ENCODE measurements around the gene GNG7. TPM values are rescaled to one million over a fixed set of nuclear protein-coding genes. Genes with fewer than 3 reads are reported as not detected.
"Not testable (repeated sequence)": the region's sequence is repeated elsewhere in the genome, so short reads cannot be mapped to it uniquely, and the experiment has no call there.

The GNG7 gene
- total RNA-seq, 2 donors from 2014 or later, result 12.3 to 12.4 TPM

DNA sequence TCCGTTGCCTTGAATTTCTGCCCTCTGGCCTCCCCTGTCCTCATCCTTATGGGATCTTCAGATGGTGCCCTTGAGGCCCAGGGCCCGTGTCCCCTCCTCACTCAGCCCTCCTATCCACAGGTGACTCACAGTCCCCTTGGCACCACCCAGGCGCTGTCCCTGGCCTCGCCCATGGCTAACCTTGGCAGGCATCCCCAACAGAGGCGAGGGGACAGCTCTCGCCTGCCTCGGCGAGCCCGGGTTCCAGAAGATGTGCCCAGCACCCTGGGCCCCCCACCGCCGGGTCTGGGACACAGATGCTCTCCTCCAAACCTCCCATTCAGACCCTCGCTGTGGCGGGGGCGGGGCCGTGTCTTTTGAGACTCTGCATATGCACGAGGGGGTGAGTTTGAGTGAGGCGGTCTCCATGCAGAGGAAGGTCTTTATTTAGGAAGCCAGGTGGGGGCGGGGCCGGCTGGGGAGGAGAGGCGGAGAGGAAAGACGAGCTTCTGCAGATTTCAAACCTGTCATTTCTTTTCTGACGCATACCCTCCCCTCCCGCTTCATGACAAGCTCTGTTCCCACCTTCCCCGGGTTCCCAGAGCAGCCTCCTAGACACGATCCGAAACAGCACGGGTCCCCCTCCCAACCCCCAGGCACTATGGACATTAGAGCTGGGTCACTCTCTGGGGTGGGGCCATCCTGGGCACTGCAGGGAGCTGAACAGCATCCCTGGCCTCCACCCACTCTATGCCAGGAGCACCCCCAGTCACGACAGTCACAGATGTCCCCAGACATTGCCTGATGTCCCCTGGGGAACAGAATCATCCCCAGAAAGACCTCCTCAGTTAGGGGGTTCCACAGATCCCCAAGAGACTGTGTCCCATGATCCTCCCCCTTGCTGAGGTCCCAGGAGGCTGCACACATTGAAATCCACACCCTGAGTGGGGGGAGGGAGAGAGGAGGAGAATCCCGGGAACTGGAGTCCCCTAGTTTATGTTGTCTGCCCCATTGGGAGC, 48.5 kb downstream of the GNG7 start:
- Histone ChIP-seq H3K9me3 (ENCODE audit: control insufficient read depth, low read length) (no peaks in the 10 kb centered on the region), H3K9ac (ENCODE audit: extremely low read depth, low read length, poor library complexity, severe bottlenecking) (no peak overlapping the region), H3K36me3 (ENCODE audit: control insufficient read depth, insufficient read depth, low read length) (no peaks in the 10 kb centered on the region), H3K27ac (ENCODE audit: low read depth, low read length) (no peak overlapping the region), H3K4me3 (ENCODE audit: low read length) (no peak overlapping the region), H3K4me1 (ENCODE audit: control insufficient read depth, insufficient read depth, low read length) (no peaks in the 10 kb centered on the region), H3K27me3 (ENCODE audit: control insufficient read depth, insufficient read depth, low read length, poor library complexity, severe bottlenecking) (no peaks in the 10 kb centered on the region)
- peak overlapping the region; percentile 34 for H3K4me3 Mint-ChIP-seq
- peaks cover 9% of the 10 kb centered on the region for H3K4me1 Mint-ChIP-seq
- peak; percentile 83 for DNase-seq
- H3K36me3 Mint-ChIP-seq (ENCODE audit: low read depth), result peaks cover 3% of the 10 kb centered on the region
- no peaks in the 10 kb centered on the region for H3K27me3 Mint-ChIP-seq (ENCODE audit: insufficient read depth)
- TF ChIP-seq, protein P1, sequence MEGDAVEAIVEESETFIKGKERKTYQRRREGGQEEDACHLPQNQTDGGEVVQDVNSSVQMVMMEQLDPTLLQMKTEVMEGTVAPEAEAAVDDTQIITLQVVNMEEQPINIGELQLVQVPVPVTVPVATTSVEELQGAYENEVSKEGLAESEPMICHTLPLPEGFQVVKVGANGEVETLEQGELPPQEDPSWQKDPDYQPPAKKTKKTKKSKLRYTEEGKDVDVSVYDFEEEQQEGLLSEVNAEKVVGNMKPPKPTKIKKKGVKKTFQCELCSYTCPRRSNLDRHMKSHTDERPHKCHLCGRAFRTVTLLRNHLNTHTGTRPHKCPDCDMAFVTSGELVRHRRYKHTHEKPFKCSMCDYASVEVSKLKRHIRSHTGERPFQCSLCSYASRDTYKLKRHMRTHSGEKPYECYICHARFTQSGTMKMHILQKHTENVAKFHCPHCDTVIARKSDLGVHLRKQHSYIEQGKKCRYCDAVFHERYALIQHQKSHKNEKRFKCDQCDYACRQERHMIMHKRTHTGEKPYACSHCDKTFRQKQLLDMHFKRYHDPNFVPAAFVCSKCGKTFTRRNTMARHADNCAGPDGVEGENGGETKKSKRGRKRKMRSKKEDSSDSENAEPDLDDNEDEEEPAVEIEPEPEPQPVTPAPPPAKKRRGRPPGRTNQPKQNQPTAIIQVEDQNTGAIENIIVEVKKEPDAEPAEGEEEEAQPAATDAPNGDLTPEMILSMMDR (conservative IDR thresholded peaks at IDR 0.05), result no peak
- H3K27ac Mint-ChIP-seq, result no peak overlapping the region
- WGBS, 2 experiments (ENCODE audit: insufficient coverage in 1 of 2, insufficient read length in 1 of 2), result 11 to 35% methylated on average over 7 to 27 of the region's 29 CpGs
- no peaks in the 10 kb centered on the region for H3K9me3 Mint-ChIP-seq

DNA sequence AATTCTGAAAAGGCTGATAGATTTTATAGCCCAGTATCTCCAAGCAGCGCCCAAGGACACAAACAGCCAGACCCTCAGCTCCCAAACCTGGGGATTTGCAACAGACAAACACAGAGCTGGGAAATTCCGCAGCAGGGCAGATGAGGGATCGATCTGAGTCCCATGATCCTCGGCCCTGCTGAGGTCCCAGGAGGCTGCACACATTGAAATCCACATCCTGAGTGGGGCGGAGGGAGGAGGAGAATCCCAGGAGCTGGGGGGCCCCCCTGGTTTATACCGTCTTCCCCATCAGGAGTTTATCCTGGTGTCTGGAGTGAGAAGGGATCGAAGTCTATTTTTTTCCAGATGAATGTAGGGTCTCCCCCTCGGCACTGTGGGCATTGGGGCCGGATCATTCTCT, 49.3 kb downstream of the GNG7 start:
- 83 to 98% methylated on average over 5 to 9 of the region's 9 CpGs for WGBS, 2 experiments (ENCODE audit: insufficient coverage in 1 of 2, insufficient read length in 1 of 2)
- Histone ChIP-seq H3K9me3 (ENCODE audit: control insufficient read depth, low read length) (no peaks in the 10 kb centered on the region), H3K4me3 (ENCODE audit: low read length) (no peak overlapping the region), H3K27me3 (ENCODE audit: control insufficient read depth, insufficient read depth, low read length, poor library complexity, severe bottlenecking) (no peaks in the 10 kb centered on the region), H3K36me3 (ENCODE audit: control insufficient read depth, insufficient read depth, low read length) (no peaks in the 10 kb centered on the region), H3K27ac (ENCODE audit: low read depth, low read length) (no peak overlapping the region), H3K9ac (ENCODE audit: extremely low read depth, low read length, poor library complexity, severe bottlenecking) (no peak overlapping the region), H3K4me1 (ENCODE audit: control insufficient read depth, insufficient read depth, low read length) (no peaks in the 10 kb centered on the region)
- TF ChIP-seq, protein P1 (conservative IDR thresholded peaks at IDR 0.05), result no peak
- DNase-seq, result no peak
- Mint-ChIP-seq H3K27ac (no peak overlapping the region), H3K27me3 (ENCODE audit: insufficient read depth) (no peaks in the 10 kb centered on the region), H3K9me3 (no peaks in the 10 kb centered on the region), H3K4me3 (no peak overlapping the region), H3K4me1 (peaks cover 9% of the 10 kb centered on the region), H3K36me3 (ENCODE audit: low read depth) (peaks cover 3% of the 10 kb centered on the region)

DNA sequence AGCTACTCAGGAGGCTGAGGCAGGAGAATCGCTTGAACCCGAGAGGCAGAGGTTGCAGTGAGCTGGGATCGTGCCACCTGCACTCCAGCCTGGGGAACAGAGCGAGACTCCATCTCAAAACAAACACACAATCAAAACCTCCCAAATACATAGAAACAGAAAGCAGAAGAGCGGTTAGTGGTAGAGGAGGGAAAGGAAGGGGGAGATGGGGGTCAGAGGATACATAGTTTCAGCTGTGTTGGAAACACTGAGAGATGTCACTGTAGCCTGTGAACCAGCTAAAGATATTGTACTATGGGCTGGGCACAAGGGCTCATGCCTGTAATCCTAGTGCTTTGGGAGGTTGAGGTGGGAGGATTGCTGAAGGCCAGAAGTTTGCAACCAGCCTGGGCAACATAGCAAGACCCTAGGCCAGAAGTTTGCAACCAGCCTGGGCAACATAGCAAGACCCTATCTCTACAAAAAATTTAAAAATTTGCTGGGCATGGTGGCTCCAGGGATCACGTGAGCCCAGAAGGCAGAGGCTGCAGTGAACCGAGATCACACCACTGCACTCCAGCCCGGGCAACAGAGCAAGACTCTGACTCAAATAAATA, 49.9 kb downstream of the GNG7 start:
- Histone ChIP-seq H3K9me3 (ENCODE audit: control insufficient read depth, low read length) (no peaks in the 10 kb centered on the region), H3K27me3 (ENCODE audit: control insufficient read depth, insufficient read depth, low read length, poor library complexity, severe bottlenecking) (no peaks in the 10 kb centered on the region), H3K4me1 (ENCODE audit: control insufficient read depth, insufficient read depth, low read length) (no peaks in the 10 kb centered on the region), H3K36me3 (ENCODE audit: control insufficient read depth, insufficient read depth, low read length) (no peaks in the 10 kb centered on the region), H3K27ac (ENCODE audit: low read depth, low read length) (no peak overlapping the region), H3K4me3 (ENCODE audit: low read length) (no peak overlapping the region), H3K9ac (ENCODE audit: extremely low read depth, low read length, poor library complexity, severe bottlenecking) (no peak overlapping the region)
- 96% methylated on average over 8 of the region's 8 CpGs; no CpG with 5 or more reads in 1 of the 2 experiments for WGBS, 2 experiments (ENCODE audit: insufficient coverage in 1 of 2, insufficient read length in 1 of 2)
- H3K36me3 Mint-ChIP-seq (ENCODE audit: low read depth), result peaks cover 3% of the 10 kb centered on the region
- no peaks in the 10 kb centered on the region for H3K9me3 Mint-ChIP-seq
- no peak for DNase-seq
- H3K27ac Mint-ChIP-seq, result no peak overlapping the region
- H3K4me1 Mint-ChIP-seq, result peaks cover 9% of the 10 kb centered on the region
- TF ChIP-seq, protein P1 (conservative IDR thresholded peaks at IDR 0.05), result no peak
- no peak overlapping the region for H3K4me3 Mint-ChIP-seq
- H3K27me3 Mint-ChIP-seq (ENCODE audit: insufficient read depth), result no peaks in the 10 kb centered on the region

DNA sequence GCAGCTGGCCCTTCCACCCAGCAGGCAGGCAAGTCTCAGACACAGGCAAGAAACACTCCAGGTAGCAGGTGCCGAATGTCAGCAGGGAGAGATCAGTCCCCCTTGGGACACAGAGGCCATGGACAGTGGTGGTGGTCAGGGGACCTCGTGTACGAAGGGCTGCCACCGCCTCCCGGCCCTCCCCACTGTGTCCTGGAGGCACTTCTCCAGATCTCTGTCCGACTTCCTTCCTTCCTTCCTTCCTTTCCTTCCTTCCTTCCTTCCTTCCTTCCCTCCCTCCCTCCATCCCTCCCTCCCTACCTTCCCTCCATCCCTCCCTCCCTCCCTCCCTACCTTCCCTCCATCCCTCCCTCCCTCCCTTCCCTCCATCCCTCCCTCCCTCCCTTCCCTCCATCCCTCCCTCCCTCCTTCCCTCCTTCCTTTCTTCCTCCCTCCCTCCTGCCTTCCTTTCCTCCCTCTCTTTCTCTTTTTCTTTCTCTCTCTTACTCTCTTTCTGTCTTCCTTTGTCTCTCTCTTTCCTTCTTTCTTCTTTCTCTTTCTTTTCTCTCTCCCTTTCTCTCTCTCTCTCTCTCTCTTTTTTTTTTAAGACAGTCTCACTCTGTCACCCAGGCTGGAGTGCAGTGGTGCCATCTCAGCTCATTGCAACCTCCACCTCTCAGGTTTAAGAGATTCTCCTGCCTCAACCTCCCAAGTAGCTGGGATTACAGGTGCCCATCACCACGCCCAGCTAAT, 51.3 kb downstream of the GNG7 start:
- H3K27ac Mint-ChIP-seq; H3K27me3 Mint-ChIP-seq (ENCODE audit: insufficient read depth); H3K9me3 ChIP-seq (ENCODE audit: control insufficient read depth, low read length); DNase-seq; H3K27me3 ChIP-seq (ENCODE audit: control insufficient read depth, insufficient read depth, low read length, poor library complexity, severe bottlenecking); H3K4me3 Mint-ChIP-seq; H3K36me3 Mint-ChIP-seq (ENCODE audit: low read depth); H3K4me3 ChIP-seq (ENCODE audit: low read length); H3K9ac ChIP-seq (ENCODE audit: extremely low read depth, low read length, poor library complexity, severe bottlenecking); H3K36me3 ChIP-seq (ENCODE audit: control insufficient read depth, insufficient read depth, low read length); H3K9me3 Mint-ChIP-seq; H3K4me1 Mint-ChIP-seq; H3K27ac ChIP-seq (ENCODE audit: low read depth, low read length); H3K4me1 ChIP-seq (ENCODE audit: control insufficient read depth, insufficient read depth, low read length): not testable (repeated sequence)
- WGBS, 2 experiments (ENCODE audit: insufficient coverage in 1 of 2, insufficient read length in 1 of 2), result 81 to 84% methylated on average over 2 to 6 of the region's 7 CpGs
